ENCODE data around the gene CBX5. TPM values are rescaled to one million over a fixed set of nuclear protein-coding genes. Genes with fewer than 3 reads are reported as not detected.

Gene CBX5
- total and polyA plus RNA-seq, 9 donors = 57.2 to 89.1 (median 70.0) TPM

DNA sequence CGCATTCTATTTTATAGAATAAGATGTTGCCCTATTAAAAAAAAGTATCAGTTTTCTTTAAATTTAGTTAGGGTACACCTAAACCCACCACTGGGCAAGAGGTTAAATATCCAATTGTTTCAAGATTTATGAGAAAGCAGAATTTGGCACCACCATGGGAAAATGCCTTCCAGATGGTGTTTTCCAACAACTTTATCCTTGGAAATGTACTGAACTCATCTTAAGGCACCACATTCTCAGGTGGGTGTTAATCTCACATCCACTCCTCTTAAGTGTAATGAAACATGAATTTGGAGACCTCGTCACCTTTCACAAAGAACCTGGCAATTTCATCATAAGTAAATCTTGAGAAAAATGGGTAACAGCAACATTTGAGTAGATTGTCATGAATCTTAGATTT is 13.1 kb downstream of the CBX5 start:
- H3K4me1 ChIP-seq (ENCODE audit: control insufficient read depth, insufficient read depth, low read length) = peaks cover 9% of the 10 kb centered on the region
- H3K27ac ChIP-seq (ENCODE audit: low read length) = no peak overlapping the region
- H3K27me3 ChIP-seq (ENCODE audit: control insufficient read depth, insufficient read depth, low read length) = no peaks in the 10 kb centered on the region
- H3K4me3 ChIP-seq (ENCODE audit: low read length) = no peak overlapping the region
- DNase-seq = no peak
- no peaks in the 10 kb centered on the region for H3K9me3 ChIP-seq (replicated peaks; ENCODE audit: control insufficient read depth, low read depth, low read length)
- peaks cover 7% of the 10 kb centered on the region for H3K36me3 ChIP-seq (ENCODE audit: control insufficient read depth, insufficient read depth, low read length)
- no CpG with 5 or more reads among the region's 2 CpGs for WGBS (ENCODE audit: insufficient coverage)

DNA sequence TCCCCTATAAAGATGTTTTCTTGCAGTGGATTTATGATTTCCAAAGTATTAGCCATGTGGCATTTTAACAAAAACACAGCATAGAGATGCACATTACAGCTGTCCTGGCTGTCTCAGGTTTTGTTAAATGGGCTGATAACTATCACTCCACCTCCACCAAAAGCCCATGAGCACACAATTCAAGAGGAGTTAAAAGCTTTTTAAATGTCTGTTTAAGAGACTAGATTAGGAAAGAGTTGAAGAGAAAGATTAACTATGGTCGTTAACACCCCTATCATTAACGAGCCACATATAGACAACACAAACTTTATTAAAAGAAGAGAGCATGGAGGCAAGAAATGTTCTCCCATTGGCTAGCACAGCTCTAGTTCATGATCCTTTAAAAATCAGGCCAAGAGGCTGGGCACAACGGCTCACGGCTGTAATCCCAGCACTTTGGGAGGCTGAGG is 14.5 kb downstream of the CBX5 start:
- H3K4me1 ChIP-seq (ENCODE audit: control insufficient read depth, insufficient read depth, low read length) = peaks cover 18% of the 10 kb centered on the region
- DNase-seq = no peak
- no peak overlapping the region for H3K27ac ChIP-seq (ENCODE audit: low read length)
- peaks cover 4% of the 10 kb centered on the region for H3K36me3 ChIP-seq (ENCODE audit: control insufficient read depth, insufficient read depth, low read length)
- no peak overlapping the region for H3K4me3 ChIP-seq (ENCODE audit: low read length)
- 67% methylated on average over 2 of the region's 4 CpGs for WGBS (ENCODE audit: insufficient coverage)
- H3K27me3 ChIP-seq (ENCODE audit: control insufficient read depth, insufficient read depth, low read length) = no peaks in the 10 kb centered on the region
- no peaks in the 10 kb centered on the region for H3K9me3 ChIP-seq (replicated peaks; ENCODE audit: control insufficient read depth, low read depth, low read length)

DNA sequence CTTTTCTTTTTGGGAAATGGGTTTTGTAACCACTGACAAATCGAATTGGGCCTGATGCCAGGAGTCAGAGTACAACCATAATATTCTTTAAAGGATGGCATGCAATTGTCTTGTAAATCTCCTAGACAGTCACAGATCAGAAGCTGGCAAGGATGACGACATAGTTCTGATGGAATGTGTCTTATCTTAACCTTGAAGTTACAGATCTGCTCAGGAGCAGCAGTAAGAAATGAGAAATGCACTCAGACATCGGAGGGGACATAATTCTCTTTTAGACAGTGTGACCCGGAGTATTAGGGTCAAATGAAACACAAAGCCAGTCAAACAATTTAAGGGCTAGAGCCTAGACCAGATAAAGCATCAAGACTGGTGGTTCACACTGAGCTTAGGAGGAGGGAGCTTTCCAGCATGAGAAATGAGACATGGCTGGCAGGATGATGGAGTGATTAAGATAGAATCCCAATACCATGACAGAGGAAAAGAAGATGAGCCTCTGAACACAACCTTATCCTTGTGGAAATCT is 17.5 kb downstream of the CBX5 start:
- Histone ChIP-seq H3K4me1 (ENCODE audit: control insufficient read depth, insufficient read depth, low read length) (peaks cover 39% of the 10 kb centered on the region), H3K27ac (ENCODE audit: low read length) (peak overlapping the region; percentile 74), H3K27me3 (ENCODE audit: control insufficient read depth, insufficient read depth, low read length) (no peaks in the 10 kb centered on the region), H3K36me3 (ENCODE audit: control insufficient read depth, insufficient read depth, low read length) (peaks cover 5% of the 10 kb centered on the region), H3K9me3 (replicated peaks; ENCODE audit: control insufficient read depth, low read depth, low read length) (no peaks in the 10 kb centered on the region), H3K4me3 (ENCODE audit: low read length) (no peak overlapping the region)
- WGBS (ENCODE audit: insufficient coverage) = 35% methylated on average over 3 of the region's 4 CpGs
- DNase-seq = no peak

DNA sequence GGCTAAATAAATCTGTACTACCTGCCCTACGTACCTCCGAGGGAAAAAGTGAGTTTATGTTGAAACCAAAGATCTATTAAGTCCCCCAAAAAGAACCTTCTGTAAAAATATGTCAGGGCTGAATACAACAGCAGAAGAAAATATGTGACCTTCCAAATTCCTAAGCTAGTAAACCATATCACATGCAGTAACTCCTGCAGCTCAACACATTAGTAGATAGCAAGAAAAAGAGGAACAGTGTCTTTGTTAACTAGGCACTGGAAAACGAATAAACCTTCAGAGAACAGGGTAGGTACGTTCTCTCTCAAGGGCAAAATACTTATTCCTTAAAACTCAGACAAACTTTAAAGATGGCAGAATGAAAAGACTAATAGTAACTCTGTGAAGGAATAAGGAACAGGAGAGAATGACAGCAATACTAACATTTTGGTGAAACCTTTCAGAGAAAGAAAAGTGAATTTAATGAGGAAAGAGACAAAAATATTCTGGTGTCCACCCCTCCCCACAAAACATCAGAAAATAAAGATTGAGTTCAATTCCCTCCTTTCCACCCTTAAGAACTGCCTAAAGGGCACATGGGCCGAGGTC is 18.0 kb downstream of the CBX5 start:
- Histone ChIP-seq H3K27ac (ENCODE audit: low read length) (peak overlapping the region; percentile 74), H3K4me3 (ENCODE audit: low read length) (no peak overlapping the region), H3K36me3 (ENCODE audit: control insufficient read depth, insufficient read depth, low read length) (peaks cover 10% of the 10 kb centered on the region), H3K4me1 (ENCODE audit: control insufficient read depth, insufficient read depth, low read length) (peaks cover 40% of the 10 kb centered on the region), H3K9me3 (replicated peaks; ENCODE audit: control insufficient read depth, low read depth, low read length) (no peaks in the 10 kb centered on the region), H3K27me3 (ENCODE audit: control insufficient read depth, insufficient read depth, low read length) (no peaks in the 10 kb centered on the region)
- WGBS (ENCODE audit: insufficient coverage) = no CpG with 5 or more reads among the region's 5 CpGs
- no peak for DNase-seq

DNA sequence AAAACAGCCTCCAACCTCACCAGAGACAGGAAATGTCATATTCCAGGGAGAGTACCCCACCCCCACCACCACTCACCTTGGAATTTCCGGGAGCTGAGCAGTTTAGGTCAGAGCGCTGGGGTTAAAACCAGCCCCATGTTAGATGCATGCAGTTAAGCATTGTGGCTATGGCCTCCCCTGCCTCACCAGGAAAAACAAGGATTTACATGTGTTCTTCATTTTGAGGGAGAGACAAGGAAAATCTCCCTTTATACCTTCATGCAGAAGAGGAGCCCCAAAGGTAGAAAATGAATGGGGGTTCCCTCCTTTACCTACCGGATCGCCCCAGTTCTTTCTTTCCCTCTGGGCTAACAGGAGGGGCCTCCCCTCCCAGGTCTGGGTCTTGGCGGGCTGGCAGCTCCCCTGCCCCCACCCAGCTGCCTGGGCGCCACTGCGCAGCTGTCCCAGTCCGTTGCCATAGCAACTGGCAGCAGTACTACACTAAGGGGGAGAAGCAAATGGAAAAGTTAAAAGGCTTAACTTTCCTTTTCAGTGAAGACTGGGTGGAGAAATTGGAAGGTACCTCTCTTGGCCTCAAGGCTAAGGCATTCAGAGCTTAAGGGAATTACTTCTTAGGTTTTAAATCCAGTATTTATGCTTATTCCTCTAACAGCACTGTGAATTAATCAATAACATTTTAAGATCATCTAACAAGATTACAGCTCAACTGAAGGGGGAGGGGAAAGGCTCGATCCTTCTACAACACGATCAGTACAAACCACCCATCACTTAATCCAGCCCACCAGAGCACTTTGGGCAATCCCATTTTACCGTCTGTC is 20.5 kb downstream of the CBX5 start:
- H3K27ac ChIP-seq (ENCODE audit: low read length) = peak overlapping the region; percentile 95
- H3K9me3 ChIP-seq (replicated peaks; ENCODE audit: control insufficient read depth, low read depth, low read length) = no peaks in the 10 kb centered on the region
- H3K4me3 ChIP-seq (ENCODE audit: low read length) = peak overlapping the region; percentile 42
- DNase-seq = peak; percentile 98
- H3K4me1 ChIP-seq (ENCODE audit: control insufficient read depth, insufficient read depth, low read length) = peaks cover 40% of the 10 kb centered on the region
- no peaks in the 10 kb centered on the region for H3K27me3 ChIP-seq (ENCODE audit: control insufficient read depth, insufficient read depth, low read length)
- 0% methylated on average over 3 of the region's 11 CpGs for WGBS (ENCODE audit: insufficient coverage)
- peaks cover 27% of the 10 kb centered on the region for H3K36me3 ChIP-seq (ENCODE audit: control insufficient read depth, insufficient read depth, low read length)

DNA sequence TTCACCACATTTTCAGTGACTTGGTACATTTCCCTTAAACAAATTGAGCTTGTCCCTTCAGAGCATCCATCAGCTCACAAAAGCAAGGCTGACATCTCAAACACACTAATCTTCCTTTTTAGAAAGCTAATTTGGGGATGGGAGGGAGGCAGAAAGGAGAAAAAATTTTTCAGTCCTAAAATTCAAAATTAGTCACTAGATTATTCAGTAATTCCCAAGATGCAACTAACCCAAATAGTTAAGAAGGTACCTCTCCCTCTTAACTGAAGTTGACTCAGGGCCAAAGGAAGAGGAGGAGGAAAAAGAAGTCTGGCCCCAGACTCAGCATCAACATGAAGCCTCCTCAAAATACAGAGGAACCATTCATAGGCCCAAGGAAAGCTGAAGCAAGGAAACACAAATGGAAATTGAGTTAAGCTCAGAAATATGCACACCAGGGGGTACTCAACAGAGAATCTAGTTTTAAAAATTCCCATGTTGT is 21.7 kb downstream of the CBX5 start:
- Histone ChIP-seq H3K27me3 (ENCODE audit: control insufficient read depth, insufficient read depth, low read length) (no peaks in the 10 kb centered on the region), H3K27ac (ENCODE audit: low read length) (peak overlapping the region; percentile 95), H3K4me1 (ENCODE audit: control insufficient read depth, insufficient read depth, low read length) (peaks cover 40% of the 10 kb centered on the region), H3K36me3 (ENCODE audit: control insufficient read depth, insufficient read depth, low read length) (peaks cover 32% of the 10 kb centered on the region), H3K4me3 (ENCODE audit: low read length) (no peak overlapping the region), H3K9me3 (replicated peaks; ENCODE audit: control insufficient read depth, low read depth, low read length) (no peaks in the 10 kb centered on the region)
- peak; percentile 68 for DNase-seq

DNA sequence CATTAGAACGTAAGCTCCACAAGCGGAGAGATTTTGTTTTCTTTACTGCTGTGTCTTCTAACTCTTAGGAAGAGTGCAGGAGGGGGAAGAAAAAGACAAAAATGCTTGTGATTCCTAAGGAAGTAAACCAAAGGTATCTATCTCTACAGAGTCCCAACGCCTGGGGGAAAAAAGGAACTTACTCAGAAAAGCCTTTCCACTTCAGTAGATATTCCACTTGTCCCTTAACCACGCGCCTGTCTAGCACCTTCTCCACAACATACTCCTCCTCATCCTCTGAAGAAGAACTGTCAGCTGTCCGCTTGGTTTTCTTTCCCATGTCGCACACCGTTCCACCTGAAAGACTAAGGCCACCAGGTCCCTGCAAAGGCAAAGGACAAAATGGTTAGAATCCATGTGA is 22.6 kb downstream of the CBX5 start:
- 100% methylated on average over 2 of the region's 8 CpGs for WGBS (ENCODE audit: insufficient coverage)
- Histone ChIP-seq H3K4me1 (ENCODE audit: control insufficient read depth, insufficient read depth, low read length) (peaks cover 34% of the 10 kb centered on the region), H3K27ac (ENCODE audit: low read length) (peak overlapping the region; percentile 38), H3K36me3 (ENCODE audit: control insufficient read depth, insufficient read depth, low read length) (peaks cover 38% of the 10 kb centered on the region), H3K4me3 (ENCODE audit: low read length) (no peak overlapping the region), H3K9me3 (replicated peaks; ENCODE audit: control insufficient read depth, low read depth, low read length) (no peaks in the 10 kb centered on the region), H3K27me3 (ENCODE audit: control insufficient read depth, insufficient read depth, low read length) (no peaks in the 10 kb centered on the region)
- DNase-seq = no peak

DNA sequence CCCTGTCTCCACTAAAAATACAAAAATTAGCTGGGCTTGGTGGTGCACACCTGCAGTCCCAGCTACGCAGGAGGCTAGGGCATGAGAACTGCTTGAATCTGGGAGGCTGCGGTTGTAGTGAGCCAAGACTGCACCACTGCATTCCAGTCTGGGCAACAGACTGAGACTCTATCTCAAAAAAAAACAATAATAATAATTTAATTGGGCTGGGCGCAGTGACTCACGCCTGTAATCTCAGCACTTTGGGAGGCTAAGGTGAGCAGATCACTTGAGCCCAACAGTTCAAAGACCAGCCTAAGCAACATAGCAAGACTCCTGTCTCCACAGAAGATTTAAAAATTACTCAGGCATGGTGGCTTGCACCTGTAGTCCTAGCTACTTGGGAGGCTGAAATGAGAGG is 26.7 kb downstream of the CBX5 start:
- Histone ChIP-seq H3K4me1 (ENCODE audit: control insufficient read depth, insufficient read depth, low read length) (peaks cover 13% of the 10 kb centered on the region), H3K27me3 (ENCODE audit: control insufficient read depth, insufficient read depth, low read length) (no peaks in the 10 kb centered on the region), H3K9me3 (replicated peaks; ENCODE audit: control insufficient read depth, low read depth, low read length) (no peaks in the 10 kb centered on the region), H3K4me3 (ENCODE audit: low read length) (no peak overlapping the region), H3K27ac (ENCODE audit: low read length) (no peak overlapping the region), H3K36me3 (ENCODE audit: control insufficient read depth, insufficient read depth, low read length) (peaks cover 58% of the 10 kb centered on the region)
- DNase-seq = no peak
- no CpG with 5 or more reads among the region's 4 CpGs for WGBS (ENCODE audit: insufficient coverage)

DNA sequence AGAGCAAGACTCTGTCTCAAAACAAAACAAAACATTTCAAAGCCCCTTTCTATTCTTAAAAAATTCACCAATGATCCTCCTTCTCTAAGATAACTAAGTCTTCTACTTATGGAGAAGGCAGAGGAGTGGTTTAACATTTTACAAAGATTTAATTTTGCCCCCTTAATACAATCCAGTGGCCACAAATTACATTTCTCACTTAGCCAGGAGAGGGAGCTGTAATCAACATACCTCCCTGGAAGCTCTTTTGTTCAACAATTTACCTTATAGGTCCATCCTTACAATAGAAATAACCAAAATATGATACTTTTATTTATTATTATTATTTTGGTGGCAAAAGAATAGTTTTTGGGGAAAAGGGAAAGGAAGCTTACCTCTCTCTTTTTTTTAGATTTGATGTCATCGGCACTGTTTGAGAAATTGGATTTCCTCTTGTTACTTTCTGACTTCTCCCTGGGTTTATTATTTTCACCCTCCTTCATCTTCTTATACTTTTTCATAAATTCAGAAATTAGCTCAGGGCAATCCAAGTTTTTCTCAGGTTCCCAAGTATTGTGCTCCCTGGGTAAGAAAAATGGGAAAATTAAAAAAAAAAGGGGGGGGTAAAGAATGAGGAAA is 28.1 kb downstream of the CBX5 start:
- Histone ChIP-seq H3K4me3 (ENCODE audit: low read length) (no peak overlapping the region), H3K4me1 (ENCODE audit: control insufficient read depth, insufficient read depth, low read length) (peaks cover 7% of the 10 kb centered on the region), H3K27me3 (ENCODE audit: control insufficient read depth, insufficient read depth, low read length) (no peaks in the 10 kb centered on the region), H3K27ac (ENCODE audit: low read length) (no peak overlapping the region), H3K36me3 (ENCODE audit: control insufficient read depth, insufficient read depth, low read length) (peaks cover 60% of the 10 kb centered on the region), H3K9me3 (replicated peaks; ENCODE audit: control insufficient read depth, low read depth, low read length) (no peaks in the 10 kb centered on the region)
- peak; percentile 46 for DNase-seq
- no CpG with 5 or more reads among the region's 1 CpG for WGBS (ENCODE audit: insufficient coverage)

DNA sequence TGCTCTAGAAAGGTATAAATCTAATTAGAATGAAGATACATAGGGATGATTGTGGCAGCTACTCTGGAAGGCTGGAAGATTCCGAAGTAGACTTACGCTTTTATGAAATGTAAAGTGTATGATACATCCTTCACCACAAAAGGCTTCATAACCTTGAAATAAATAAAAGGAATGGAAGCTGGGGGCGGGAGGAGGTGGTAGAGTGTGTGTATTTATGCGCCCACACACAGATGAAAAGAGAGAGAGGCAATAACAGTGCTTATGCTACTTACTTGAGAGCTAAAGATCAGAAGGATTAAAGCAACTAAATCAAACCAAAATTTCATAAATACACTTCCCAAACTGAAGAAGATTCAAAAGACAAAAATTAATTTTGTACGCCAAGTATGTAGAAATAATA is 30.4 kb downstream of the CBX5 start:
- DNase-seq = no peak
- Histone ChIP-seq H3K9me3 (replicated peaks; ENCODE audit: control insufficient read depth, low read depth, low read length) (no peaks in the 10 kb centered on the region), H3K4me3 (ENCODE audit: low read length) (no peak overlapping the region), H3K4me1 (ENCODE audit: control insufficient read depth, insufficient read depth, low read length) (peaks cover 7% of the 10 kb centered on the region), H3K36me3 (ENCODE audit: control insufficient read depth, insufficient read depth, low read length) (peaks cover 59% of the 10 kb centered on the region), H3K27me3 (ENCODE audit: control insufficient read depth, insufficient read depth, low read length) (no peaks in the 10 kb centered on the region), H3K27ac (ENCODE audit: low read length) (no peak overlapping the region)
- WGBS (ENCODE audit: insufficient coverage) = no CpG with 5 or more reads among the region's 5 CpGs
